K562 (cell line): ENCODE data around the gene MCU. TPM values are rescaled to one million over a fixed set of nuclear protein-coding genes. Genes with fewer than 3 reads are reported as not detected.

Source experiments
- CBX1 ChIP-seq: sonication (generic); IDR thresholded peaks from 2 replicates; pipeline ENCODE4 v1.6.1; 2016; ENCODE audit warnings: antibody characterized with exemption, low read depth, mild to moderate bottlenecking
- CHAMP1 ChIP-seq: fragments of 450-650 bp; IDR thresholded peaks from 2 replicates; pipeline ENCODE4 v1.6.1; 2016; ENCODE audit warnings: mild to moderate bottlenecking
- CHCHD3 ChIP-seq: fragments of 250-450 bp; sonication (Bioruptor Pico); IDR thresholded peaks from 2 replicates; pipeline ENCODE4 v2.1.2; 2022; ENCODE audit warnings: mild to moderate bottlenecking
- DIDO1 ChIP-seq: fragments of 450-650 bp; IDR thresholded peaks from 2 replicates; pipeline ENCODE4 v1.6.1; 2016; ENCODE audit warnings: low read depth, missing biosample characterization, missing genetic modification characterization
- FOXA3 ChIP-seq, 2 experiments: fragments of 450-650 bp in 1 of 2; sonication (generic) in 1 of 2; formaldehyde crosslinking; IDR thresholded peaks in 1 of 2; conservative IDR thresholded peaks in 1 of 2; 2 replicates each; pipeline versions ENCODE4 v1.4.0 to v1.8.0; 2020 to 2022; ENCODE audit warnings: mild to moderate bottlenecking in 2 of 2, missing genetic modification reagents in 1 of 2
- GMEB1 ChIP-seq: fragments of 250-450 bp; sonication (Bioruptor Pico); IDR thresholded peaks from 2 replicates; pipeline ENCODE4 v1.4.0; 2020; ENCODE audit warnings: mild to moderate bottlenecking
- KAT8 ChIP-seq: fragments of 450-650 bp; IDR thresholded peaks from 2 replicates; pipeline ENCODE4 v1.6.1; 2016; ENCODE audit warnings: low read depth, mild to moderate bottlenecking
- KDM5B ChIP-seq: fragments of 200-600 bp; sonication (generic); IDR thresholded peaks from 2 replicates; pipeline ENCODE4 v1.6.1; 2012; ENCODE audit warnings: low read depth, mild to moderate bottlenecking, moderate library complexity, low read length, control low read depth, inconsistent platforms; ENCODE audit not compliant: insufficient replicate concordance
- NFE2L1 ChIP-seq: fragments of 450-650 bp; IDR thresholded peaks from 2 replicates; pipeline ENCODE4 v1.6.1; 2016; ENCODE audit warnings: missing genetic modification characterization, low read depth, mild to moderate bottlenecking, missing compliant biosample characterization, moderate library complexity, borderline replicate concordance
- YY1 ChIP-seq, 3 experiments: IDR thresholded peaks; 2 replicates each; pipeline ENCODE4 v1.6.1; 2011; ENCODE audit warnings: low read length in 2 of 3, mild to moderate bottlenecking in 2 of 3, moderate library complexity in 2 of 3, borderline replicate concordance in 1 of 3, control low read depth in 1 of 3, low read depth in 1 of 3; ENCODE audit not compliant: insufficient read depth in 3 of 3, insufficient replicate concordance in 2 of 3, control insufficient read depth in 1 of 3, insufficient read length in 1 of 3; ENCODE audit errors: extremely low read depth in 1 of 3
- ZFX ChIP-seq: sonication (generic); formaldehyde crosslinking; IDR thresholded peaks from 2 replicates; pipeline ENCODE4 v1.8.0; 2022; ENCODE audit warnings: mild to moderate bottlenecking, missing genetic modification reagents, moderate library complexity
- ZNF655 ChIP-seq: fragments of 250-450 bp; sonication (Bioruptor Pico); IDR thresholded peaks from 2 replicates; pipeline ENCODE4 v1.5.0; 2021
- ZNF79 ChIP-seq: fragments of 250-450 bp; sonication (Bioruptor Pico); IDR thresholded peaks from 2 replicates; pipeline ENCODE4 v1.4.0; 2020; ENCODE audit warnings: low read depth, mild to moderate bottlenecking, moderate library complexity
- polyA plus RNA-seq, 8 experiments: library from polyadenylated mRNA; depleted of rRNA in 4 of 8; stranded (reverse) in 5 of 8; unstranded in 3 of 8; fragments of >200 nt; fragmentation: Nextera tagmentation in 2 of 8; fragmentation: Illumina TruSeq in 1 of 8; extraction: Ambion mirVana in 2 of 8; extraction: Trizol in 1 of 8; gene quantifications; 2 replicates each; pipeline versions ENCODE4 v1.2.1 to v1.2.3, GENCODE V29; 2011 to 2014; ENCODE audit warnings: inconsistent platforms in 1 of 8, missing spikeins in 1 of 8
- total RNA-seq, 7 experiments: library from RNA; depleted of rRNA in 6 of 7; stranded (reverse); fragments of >200 nt in 6 of 7; fragmentation: Illumina TruSeq in 2 of 7; extraction: Trizol in 2 of 7; gene quantifications; 2 replicates each; pipeline versions ENCODE4 v1.2.1 to v1.2.3, GENCODE V29; 2011 to 2021; ENCODE audit warnings: low replicate concordance in 1 of 7
- TF ChIP-seq, protein P1 (sequence below): fragments of 450-650 bp; IDR thresholded peaks from 2 replicates; pipeline ENCODE4 v1.6.1; 2017; ENCODE audit warnings: antibody characterized with exemption

MCU gene
- total and polyA plus RNA-seq, 9 of the 15 experiments (the other 6 are each of a cell fraction or from before 2014, with no cell fraction given): 8.2 to 88.8 (median 21.3) TPM

DNA sequence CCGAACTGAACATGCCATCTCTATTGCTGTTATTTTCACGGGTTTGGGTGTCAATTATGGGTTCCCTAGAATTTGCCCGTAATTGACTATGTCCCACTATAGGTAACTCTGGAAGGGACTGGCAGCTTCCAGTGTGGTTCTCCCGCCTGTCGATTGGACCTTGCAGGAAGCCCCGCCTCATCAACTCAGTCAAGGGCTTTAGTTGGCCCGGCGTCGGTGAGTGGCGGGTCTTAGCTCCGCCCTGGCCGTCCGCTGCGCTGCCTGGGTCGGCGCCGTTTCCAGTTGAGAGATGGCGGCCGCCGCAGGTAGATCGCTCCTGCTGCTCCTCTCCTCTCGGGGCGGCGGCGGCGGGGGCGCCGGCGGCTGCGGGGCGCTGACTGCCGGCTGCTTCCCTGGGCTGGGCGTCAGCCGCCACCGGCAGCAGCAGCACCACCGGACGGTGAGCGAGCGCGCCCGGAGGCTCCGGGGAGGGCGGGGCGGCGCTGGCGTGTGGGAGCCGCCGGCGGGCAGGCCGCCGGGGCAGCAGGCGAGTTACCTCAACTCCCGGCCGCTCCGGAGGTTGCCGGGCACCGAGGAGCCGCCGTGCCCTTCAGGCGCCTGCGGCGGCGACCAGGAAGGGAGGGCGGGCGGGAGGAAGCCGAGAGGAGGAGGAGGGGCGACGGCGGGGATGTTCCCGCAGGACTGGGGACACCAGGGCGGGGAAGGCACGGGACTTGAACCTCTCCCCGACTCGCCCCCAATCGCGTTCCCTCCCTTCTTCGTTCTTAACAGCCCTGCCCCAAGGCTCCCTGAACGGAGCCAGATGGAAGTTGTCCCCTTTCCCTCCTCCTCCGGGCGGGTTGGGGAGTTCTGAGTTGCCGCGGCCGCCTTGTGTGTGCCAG, at the start of gene MCU (continued):
- TF ChIP-seq CHAMP1 (no peak), ZFX (CRISPR knock-in tag) (peak; percentile 61), CHCHD3 (no peak), ZNF655 (CRISPR knock-in tag) (no peak), DIDO1 (tag) (no peak), CBX1 (0 out of 2 replicates have a peak, but pooled peaks have one; percentile 60), KDM5B (peak; percentile 84), ZNF79 (CRISPR knock-in tag) (no peak), GMEB1 (CRISPR knock-in tag) (0 out of 2 replicates have a peak, but pooled peaks have one; percentile 7), FOXA3 (CRISPR knock-in tag; conservative IDR thresholded peaks at IDR 0.05 in 1 of 2, IDR thresholded peaks at IDR 0.05 in 1 of 2) (no peak), NFE2L1 (tag) (no peak), KAT8 (no peak), YY1 (IDR thresholded peaks at IDR 0.05; ENCODE audit: borderline replicate concordance in 1 of 3, control insufficient read depth in 1 of 3, extremely low read depth in 1 of 3, insufficient read depth in 3 of 3, insufficient read length in 1 of 3, insufficient replicate concordance in 2 of 3, low read depth in 1 of 3, low read length in 2 of 3) (peak; percentile 54 to 92 (median 87))
- TF ChIP-seq, protein P1, sequence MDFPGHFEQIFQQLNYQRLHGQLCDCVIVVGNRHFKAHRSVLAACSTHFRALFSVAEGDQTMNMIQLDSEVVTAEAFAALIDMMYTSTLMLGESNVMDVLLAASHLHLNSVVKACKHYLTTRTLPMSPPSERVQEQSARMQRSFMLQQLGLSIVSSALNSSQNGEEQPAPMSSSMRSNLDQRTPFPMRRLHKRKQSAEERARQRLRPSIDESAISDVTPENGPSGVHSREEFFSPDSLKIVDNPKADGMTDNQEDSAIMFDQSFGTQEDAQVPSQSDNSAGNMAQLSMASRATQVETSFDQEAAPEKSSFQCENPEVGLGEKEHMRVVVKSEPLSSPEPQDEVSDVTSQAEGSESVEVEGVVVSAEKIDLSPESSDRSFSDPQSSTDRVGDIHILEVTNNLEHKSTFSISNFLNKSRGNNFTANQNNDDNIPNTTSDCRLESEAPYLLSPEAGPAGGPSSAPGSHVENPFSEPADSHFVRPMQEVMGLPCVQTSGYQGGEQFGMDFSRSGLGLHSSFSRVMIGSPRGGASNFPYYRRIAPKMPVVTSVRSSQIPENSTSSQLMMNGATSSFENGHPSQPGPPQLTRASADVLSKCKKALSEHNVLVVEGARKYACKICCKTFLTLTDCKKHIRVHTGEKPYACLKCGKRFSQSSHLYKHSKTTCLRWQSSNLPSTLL: no peak
